ACC112 (cell line): ENCODE data around the gene LAD1.

Experiments
- H2AFZ ChIP-seq: fragments of 200-600 bp; sonication (generic); one replicate; pipeline ENCODE4 v1.6.0; 2017; ENCODE audit warnings: antibody characterized with exemption, low read length; ENCODE audit not compliant: unreplicated experiment
- H3K27ac ChIP-seq: fragments of 200-600 bp; sonication (generic); 2 replicates; pipeline ENCODE4 v1.5.1; 2014; ENCODE audit warnings: low read depth, mild to moderate bottlenecking, antibody characterized with exemption, low read length, moderate library complexity
- H3K27me3 ChIP-seq: fragments of 200-600 bp; sonication (generic); 2 replicates; pipeline ENCODE4 v1.6.1; 2014; ENCODE audit warnings: mild to moderate bottlenecking, antibody characterized with exemption, low read length, moderate library complexity, mixed read lengths; ENCODE audit not compliant: insufficient read depth
- H3K36me3 ChIP-seq: fragments of 200-600 bp; sonication (generic); 2 replicates; pipeline ENCODE4 v1.6.1; 2016; ENCODE audit warnings: mild to moderate bottlenecking, antibody characterized with exemption, low read length, moderate library complexity, mixed read lengths; ENCODE audit not compliant: insufficient read depth
- H3K4me1 ChIP-seq: fragments of 200-600 bp; sonication (generic); one replicate; pipeline ENCODE4 v1.6.1; 2016; ENCODE audit warnings: low read length, mixed read lengths; ENCODE audit not compliant: insufficient read depth, unreplicated experiment, control insufficient read depth
- H3K4me3 ChIP-seq: fragments of 200-600 bp; sonication (generic); 2 replicates; pipeline ENCODE4 v1.5.1; 2014; ENCODE audit warnings: mild to moderate bottlenecking, low read depth, low read length
- H3K79me2 ChIP-seq: fragments of 200-600 bp; sonication (generic); one replicate; pipeline ENCODE4 v1.6.0; 2016; ENCODE audit warnings: low read length; ENCODE audit not compliant: control insufficient read depth, unreplicated experiment, insufficient read depth

LAD1 gene

GRCh38 chr1:201357211-201357610 lies 41.9 kb downstream of the LAD1 start:
- Histone ChIP-seq H3K27ac (no peak overlapping the region), H3K36me3 (no peaks in the 10 kb centered on the region), H3K4me1 (no peaks in the 10 kb centered on the region), H3K4me3 (no peak overlapping the region), H2AFZ (no peak overlapping the region), H3K79me2 (no peaks in the 10 kb centered on the region), H3K27me3 (peaks cover 14% of the 10 kb centered on the region)

- H3K79me2 ChIP-seq = no peaks in the 10 kb centered on the region
- H3K36me3 ChIP-seq = no peaks in the 10 kb centered on the region
- H3K4me1 ChIP-seq = no peaks in the 10 kb centered on the region
- H3K27ac ChIP-seq = no peak overlapping the region
- no peak overlapping the region for H3K4me3 ChIP-seq
- no peak overlapping the region for H2AFZ ChIP-seq
- H3K27me3 ChIP-seq = peaks cover 19% of the 10 kb centered on the region
Observed at GRCh38 chr1:201356701-201357100, 42.4 kb downstream of the LAD1 start.

GRCh38 chr1:201356236-201356635 lies 42.9 kb downstream of the LAD1 start:
- H2AFZ ChIP-seq = no peak overlapping the region
- peaks cover 22% of the 10 kb centered on the region for H3K27me3 ChIP-seq
- no peaks in the 10 kb centered on the region for H3K4me1 ChIP-seq

GRCh38 chr1:201355471-201355870 lies 43.7 kb downstream of the LAD1 start:
- no peak overlapping the region for H3K27ac ChIP-seq
- peaks cover 22% of the 10 kb centered on the region for H3K27me3 ChIP-seq
- H3K4me3 ChIP-seq = no peak overlapping the region
- no peak overlapping the region for H2AFZ ChIP-seq
- no peaks in the 10 kb centered on the region for H3K36me3 ChIP-seq
- H3K4me1 ChIP-seq = no peaks in the 10 kb centered on the region
- no peaks in the 10 kb centered on the region for H3K79me2 ChIP-seq

More at GRCh38 chr1:201356236-201356635, 42.9 kb downstream of the LAD1 start:
- no peak overlapping the region for H3K27ac ChIP-seq
- H3K79me2 ChIP-seq = no peaks in the 10 kb centered on the region
- no peaks in the 10 kb centered on the region for H3K36me3 ChIP-seq
- H3K4me3 ChIP-seq = no peak overlapping the region

GRCh38 chr1:201354901-201355295 lies 44.2 kb downstream of the LAD1 start:
- Histone ChIP-seq H2AFZ (no peak overlapping the region), H3K79me2 (no peaks in the 10 kb centered on the region), H3K4me3 (no peak overlapping the region), H3K27ac (no peak overlapping the region), H3K36me3 (no peaks in the 10 kb centered on the region), H3K4me1 (no peaks in the 10 kb centered on the region), H3K27me3 (peaks cover 22% of the 10 kb centered on the region)

DNA sequence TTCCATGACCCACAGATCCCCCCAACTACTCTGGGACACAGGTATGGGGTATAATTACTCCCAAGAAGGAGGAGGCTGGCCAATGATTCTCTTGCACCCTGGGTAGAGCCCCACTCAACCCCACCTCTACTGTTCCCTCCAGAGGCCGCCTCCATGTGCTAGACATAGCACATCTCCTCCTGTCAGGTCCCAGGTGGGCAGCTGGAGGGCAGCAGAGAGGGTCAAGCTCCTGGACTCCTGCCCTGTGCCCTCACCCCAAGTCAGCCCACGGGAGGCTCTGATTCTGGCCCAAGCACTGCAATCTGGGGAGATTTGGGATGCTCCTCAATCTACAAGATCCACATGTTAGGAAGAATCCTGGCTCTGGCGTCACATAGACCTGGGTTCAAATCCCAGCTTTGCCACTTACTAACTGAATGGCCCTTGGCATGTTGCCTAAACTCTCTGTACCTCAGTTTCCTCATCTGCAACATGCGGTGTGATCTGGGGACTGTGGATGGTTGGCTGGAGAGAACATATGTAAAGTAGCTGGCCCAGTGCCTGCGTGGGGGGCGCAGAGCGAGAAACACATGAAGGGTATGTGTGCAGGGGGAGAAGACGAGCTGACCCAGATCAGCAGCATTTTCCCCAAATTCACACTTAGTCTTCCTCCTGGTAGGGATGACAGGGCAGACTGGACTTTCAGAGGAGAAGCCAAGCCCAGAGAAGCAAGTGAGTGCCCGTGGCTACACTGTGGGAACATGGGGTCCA lies 44.8 kb downstream of the LAD1 start:
- H3K79me2 ChIP-seq = no peaks in the 10 kb centered on the region
- H3K27ac ChIP-seq = no peak overlapping the region
- H3K36me3 ChIP-seq = no peaks in the 10 kb centered on the region
- peaks cover 22% of the 10 kb centered on the region for H3K27me3 ChIP-seq
- H3K4me3 ChIP-seq = no peak overlapping the region
- no peak overlapping the region for H2AFZ ChIP-seq
- no peaks in the 10 kb centered on the region for H3K4me1 ChIP-seq

- no peak overlapping the region for H2AFZ ChIP-seq
- H3K4me1 ChIP-seq = no peaks in the 10 kb centered on the region
- H3K27me3 ChIP-seq = peaks cover 22% of the 10 kb centered on the region
- H3K4me3 ChIP-seq = no peak overlapping the region
- no peak overlapping the region for H3K27ac ChIP-seq
- H3K36me3 ChIP-seq = no peaks in the 10 kb centered on the region
- no peaks in the 10 kb centered on the region for H3K79me2 ChIP-seq
Observed at GRCh38 chr1:201353186-201353940, 45.8 kb downstream of the LAD1 start.

- no peak overlapping the region for H3K4me3 ChIP-seq
- peaks cover 22% of the 10 kb centered on the region for H3K27me3 ChIP-seq
- no peak overlapping the region for H2AFZ ChIP-seq
- no peaks in the 10 kb centered on the region for H3K4me1 ChIP-seq
- H3K36me3 ChIP-seq = no peaks in the 10 kb centered on the region
- H3K27ac ChIP-seq = no peak overlapping the region
- H3K79me2 ChIP-seq = no peaks in the 10 kb centered on the region
Observed at GRCh38 chr1:201351617-201352016, 47.5 kb downstream of the LAD1 start.

- Histone ChIP-seq H2AFZ (no peak overlapping the region), H3K4me1 (no peaks in the 10 kb centered on the region), H3K79me2 (no peaks in the 10 kb centered on the region)
Observed at GRCh38 chr1:201350884-201351283, 48.2 kb downstream of the LAD1 start.

GRCh38 chr1:201350361-201350725 lies 48.8 kb downstream of the LAD1 start:
- no peaks in the 10 kb centered on the region for H3K4me1 ChIP-seq
- no peak overlapping the region for H3K4me3 ChIP-seq
- no peaks in the 10 kb centered on the region for H3K36me3 ChIP-seq
- H2AFZ ChIP-seq = no peak overlapping the region
- H3K79me2 ChIP-seq = no peaks in the 10 kb centered on the region
- peaks cover 19% of the 10 kb centered on the region for H3K27me3 ChIP-seq
- H3K27ac ChIP-seq = no peak overlapping the region

More at GRCh38 chr1:201350884-201351283, 48.2 kb downstream of the LAD1 start:
- H3K27ac ChIP-seq = no peak overlapping the region
- H3K36me3 ChIP-seq = no peaks in the 10 kb centered on the region
- peaks cover 22% of the 10 kb centered on the region for H3K27me3 ChIP-seq
- H3K4me3 ChIP-seq = no peak overlapping the region

DNA sequence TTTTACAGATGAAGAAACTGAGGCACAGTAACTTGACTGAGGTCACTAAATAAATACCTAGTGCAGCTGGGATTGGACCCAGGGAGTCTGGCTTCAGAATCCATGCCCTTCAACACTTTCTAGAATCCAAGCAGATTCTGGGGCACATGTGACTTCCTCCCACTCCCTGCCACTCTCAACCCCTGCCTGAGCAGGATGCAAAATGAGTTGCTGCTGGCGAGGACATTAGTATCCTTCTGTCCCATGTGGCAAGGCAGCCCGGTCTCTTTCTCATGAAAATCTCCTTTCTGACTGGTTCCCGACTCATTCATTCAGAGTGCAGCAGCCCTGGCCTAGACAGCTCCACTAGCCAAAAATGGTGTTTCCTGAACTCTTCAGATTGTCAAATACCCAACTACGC lies 50.0 kb downstream of the LAD1 start:
- Histone ChIP-seq H3K27me3 (peaks cover 22% of the 10 kb centered on the region), H3K4me1 (no peaks in the 10 kb centered on the region), H3K36me3 (no peaks in the 10 kb centered on the region), H3K4me3 (no peak overlapping the region), H3K79me2 (no peaks in the 10 kb centered on the region), H3K27ac (no peak overlapping the region), H2AFZ (no peak overlapping the region)
